HEK293T (cell line): ENCODE data around the gene CSRP3.

ENCODE experiments used
- CTCF ChIA-PET: fragments of 350-600 bp; formaldehyde crosslinking; extraction: SDS; loops from one replicate; lab custom pipeline; 2021; ENCODE audit warnings: antibody characterized with exemption, inconsistent platforms; lab: Yijun Ruan, JAX
- POLR2A ChIA-PET: fragments of 350-600 bp; formaldehyde crosslinking; extraction: SDS; loops from one replicate; lab custom pipeline; 2020; ENCODE audit warnings: antibody characterized with exemption, inconsistent platforms; lab: Yijun Ruan, JAX
- DNase-seq: peaks from one replicate; pipeline ENCODE4 v3.0.0; 2012; ENCODE audit warnings: mixed read lengths; ENCODE audit errors: extremely low spot score
- ARNT ChIP-seq: fragments of 450-650 bp; IDR thresholded peaks from 2 replicates; pipeline ENCODE4 v1.6.1; 2017; ENCODE audit warnings: mild to moderate bottlenecking
- BHLHE40 ChIP-seq: fragments of 450-650 bp; IDR thresholded peaks from 2 replicates; pipeline ENCODE4 v1.6.1; 2016; ENCODE audit warnings: mild to moderate bottlenecking, moderate library complexity, borderline replicate concordance
- CTBP1 ChIP-seq: fragments of 450-650 bp; IDR thresholded peaks from 2 replicates; pipeline ENCODE4 v1.6.1; 2016; ENCODE audit warnings: borderline replicate concordance
- ELF4 ChIP-seq: fragments of 450-650 bp; IDR thresholded peaks from 2 replicates; pipeline ENCODE4 v1.6.1; 2017; ENCODE audit warnings: antibody characterized with exemption
- FOXA1 ChIP-seq: fragments of 450-650 bp; IDR thresholded peaks from 2 replicates; pipeline ENCODE4 v1.6.1; 2016; ENCODE audit warnings: mild to moderate bottlenecking
- FOXK2 ChIP-seq: fragments of 450-650 bp; IDR thresholded peaks from 2 replicates; pipeline ENCODE4 v1.6.1; 2016; ENCODE audit warnings: mild to moderate bottlenecking
- FOXM1 ChIP-seq: fragments of 450-650 bp; IDR thresholded peaks from 2 replicates; pipeline ENCODE4 v1.6.1; 2017; ENCODE audit warnings: mild to moderate bottlenecking, borderline replicate concordance
- HDGF ChIP-seq: fragments of 450-650 bp; IDR thresholded peaks from 2 replicates; pipeline ENCODE4 v1.6.1; 2017; ENCODE audit warnings: antibody characterized with exemption, borderline replicate concordance
- L3MBTL2 ChIP-seq: fragments of 450-650 bp; conservative IDR thresholded peaks from 2 replicates; pipeline ENCODE4 v1.6.1; 2016; ENCODE audit warnings: mild to moderate bottlenecking
- LEF1 ChIP-seq: fragments of 450-650 bp; IDR thresholded peaks from 2 replicates; pipeline ENCODE4 v1.6.1; 2017; ENCODE audit warnings: mild to moderate bottlenecking, borderline replicate concordance
- NFRKB ChIP-seq: fragments of 450-650 bp; IDR thresholded peaks from 2 replicates; pipeline ENCODE4 v1.6.1; 2016; ENCODE audit warnings: mild to moderate bottlenecking, moderate library complexity
- PKNOX1 ChIP-seq: fragments of 450-650 bp; IDR thresholded peaks from 2 replicates; pipeline ENCODE4 v1.6.1; 2016
- SP1 ChIP-seq: fragments of 450-650 bp; IDR thresholded peaks from 2 replicates; pipeline ENCODE4 v1.6.1; 2017
- SUZ12 ChIP-seq: fragments of 450-650 bp; IDR thresholded peaks from 2 replicates; pipeline ENCODE4 v1.6.1; 2016; ENCODE audit warnings: mild to moderate bottlenecking
- TARDBP ChIP-seq: fragments of 450-650 bp; IDR thresholded peaks from 2 replicates; pipeline ENCODE4 v1.6.1; 2016
- ZNF384 ChIP-seq: fragments of 450-650 bp; IDR thresholded peaks from 2 replicates; pipeline ENCODE4 v1.6.1; 2016

Gene CSRP3

GRCh38 chr11:19244084-19244483 lies 42.3 kb upstream of the CSRP3 start:
- TF ChIP-seq FOXA1: no peak
- TF ChIP-seq SUZ12: no peak
- TF ChIP-seq NFRKB: no peak
- no peak for TF ChIP-seq LEF1
- no peak for TF ChIP-seq BHLHE40
- POLR2A ChIA-PET: no interaction called here
- CTCF ChIA-PET: no interaction called here
- DNase-seq: no peak

- DNase-seq: no peak
- POLR2A ChIA-PET: no interaction called here
- CTCF ChIA-PET: no interaction called here
- TF ChIP-seq SUZ12: no peak
- TF ChIP-seq ARNT: no peak
- no peak for TF ChIP-seq LEF1
- TF ChIP-seq CTBP1: no peak
- TF ChIP-seq FOXM1: no peak
- no peak for TF ChIP-seq ZNF384
- no peak for TF ChIP-seq BHLHE40
- TF ChIP-seq NFRKB: no peak
These were observed 41.8 kb upstream of the CSRP3 start for GRCh38 chr11:19243613-19244012.

- DNase-seq: no peak
- POLR2A ChIA-PET: no interaction called here
- TF ChIP-seq HDGF: no peak
- no peak for TF ChIP-seq PKNOX1
- TF ChIP-seq CTBP1: no peak
- no peak for TF ChIP-seq ELF4
- no peak for TF ChIP-seq L3MBTL2
- TF ChIP-seq FOXK2: no peak
- TF ChIP-seq BHLHE40: no peak
- no peak for TF ChIP-seq TARDBP
- TF ChIP-seq LEF1: no peak
- TF ChIP-seq ARNT: no peak
- no peak for TF ChIP-seq FOXA1
- TF ChIP-seq SUZ12: no peak
- TF ChIP-seq NFRKB: no peak
- TF ChIP-seq ZNF384: no peak
- TF ChIP-seq FOXM1: no peak
- TF ChIP-seq SP1: no peak
- CTCF ChIA-PET: no interaction called here
These were observed 41.4 kb upstream of the CSRP3 start for GRCh38 chr11:19243143-19243542.

GRCh38 chr11:19242179-19242932 lies 40.6 kb upstream of the CSRP3 start:
- POLR2A ChIA-PET: no interaction called here
- CTCF ChIA-PET: no interaction called here
- DNase-seq: no peak
- TF ChIP-seq LEF1 (no peak), L3MBTL2 (no peak), ELF4 (no peak), ARNT (no peak), NFRKB (no peak)

GRCh38 chr11:19241260-19242178 lies 39.7 kb upstream of the CSRP3 start:
- POLR2A ChIA-PET: interaction anchor here (0.9 kb wide), 1 partner anchor 18 kb away, joined by 4 read pairs; no protein-coding TSS in a partner anchor
- DNase-seq: peak; percentile 72
- CTCF ChIA-PET: no interaction called here

More at GRCh38 chr11:19241260-19242178, 39.7 kb upstream of the CSRP3 start:
- TF ChIP-seq ZNF384: peak; percentile 82
- TF ChIP-seq NFRKB: no peak
- TF ChIP-seq PKNOX1: peak; percentile 47; the same call in 1 of the 2 replicates
- TF ChIP-seq L3MBTL2: peak; percentile 28; the same call in 1 of the 2 replicates
- no peak for TF ChIP-seq FOXA1
